K562 (cell line): ENCODE data around the gene NTPCR. TPM values are rescaled to one million over a fixed set of nuclear protein-coding genes. Genes with fewer than 3 reads are reported as not detected.

Experiments
- BACH1 ChIP-seq: fragments of 200-800 bp; sonication (Bioruptor generic); IDR thresholded peaks from 2 replicates; pipeline ENCODE4 v1.6.1; 2016; ENCODE audit warnings: missing genetic modification characterization, missing compliant biosample characterization
- BCOR ChIP-seq: fragments of 450-650 bp; IDR thresholded peaks from 2 replicates; pipeline ENCODE4 v1.6.1; 2016
- HLTF ChIP-seq: fragments of 450-650 bp; IDR thresholded peaks from 2 replicates; pipeline ENCODE4 v1.6.1; 2016
- SMARCA4 ChIP-seq: fragments of 450-650 bp; IDR thresholded peaks from 2 replicates; pipeline ENCODE4 v1.6.1; 2016
- SNRNP70 ChIP-seq: fragments of 200-400 bp; formaldehyde crosslinking; optimal IDR thresholded peaks from 2 replicates; pipeline ENCODE3; 2017; ENCODE audit warnings: low read depth, low read length
- STAT5A ChIP-seq: IDR thresholded peaks from 2 replicates; pipeline ENCODE4 v1.6.1; 2012; ENCODE audit warnings: low read length, inconsistent platforms, borderline replicate concordance
- SUPT5H ChIP-seq: fragments of 450-650 bp; IDR thresholded peaks from 2 replicates; pipeline ENCODE4 v1.6.1; 2016
- TRIM24 ChIP-seq, 2 experiments: fragments of 450-650 bp; IDR thresholded peaks; 2 replicates each; pipeline ENCODE4 v1.6.1; 2016
- ZC3H8 ChIP-seq: fragments of 450-650 bp; IDR thresholded peaks from 2 replicates; pipeline ENCODE4 v1.6.1; 2017
- ZNF239 ChIP-seq: fragments of 250-450 bp; sonication (Bioruptor Pico); IDR thresholded peaks from 2 replicates; pipeline ENCODE4 v1.4.0; 2020; ENCODE audit warnings: mild to moderate bottlenecking
- ZNF311 ChIP-seq: fragments of 250-450 bp; sonication (Bioruptor Pico); IDR thresholded peaks from 2 replicates; pipeline ENCODE4 v1.4.0; 2020; ENCODE audit warnings: mild to moderate bottlenecking, moderate library complexity
- ZNF408 ChIP-seq: fragments of 250-450 bp; sonication (Bioruptor Pico); IDR thresholded peaks from 2 replicates; pipeline ENCODE4 v1.4.0; 2020; ENCODE audit warnings: low read depth, mild to moderate bottlenecking, moderate library complexity
- ZNF436 ChIP-seq: fragments of 250-450, 450-650 bp; sonication (Bioruptor Pico); formaldehyde crosslinking; IDR thresholded peaks from 2 replicates; pipeline ENCODE4 v1.7.0; 2020; ENCODE audit warnings: mild to moderate bottlenecking
- ZNF778 ChIP-seq: fragments of 450-650 bp; formaldehyde crosslinking; IDR thresholded peaks from 2 replicates; pipeline ENCODE4 v1.4.0; 2020; ENCODE audit warnings: mild to moderate bottlenecking, moderate library complexity
- polyA plus RNA-seq, 8 experiments: library from polyadenylated mRNA; depleted of rRNA in 4 of 8; stranded (reverse) in 5 of 8; unstranded in 3 of 8; fragments of >200 nt; fragmentation: Nextera tagmentation in 2 of 8; fragmentation: Illumina TruSeq in 1 of 8; extraction: Ambion mirVana in 2 of 8; extraction: Trizol in 1 of 8; gene quantifications; 2 replicates each; pipeline versions ENCODE4 v1.2.1 to v1.2.3, GENCODE V29; 2011 to 2014; ENCODE audit warnings: inconsistent platforms in 1 of 8, missing spikeins in 1 of 8
- total RNA-seq, 7 experiments: library from RNA; depleted of rRNA in 6 of 7; stranded (reverse); fragments of >200 nt in 6 of 7; fragmentation: Illumina TruSeq in 2 of 7; extraction: Trizol in 2 of 7; gene quantifications; 2 replicates each; pipeline versions ENCODE4 v1.2.1 to v1.2.3, GENCODE V29; 2011 to 2021; ENCODE audit warnings: low replicate concordance in 1 of 7
- TF ChIP-seq, protein P1 (sequence below): fragments of 250-450 bp; sonication (Bioruptor Pico); IDR thresholded peaks from 2 replicates; pipeline ENCODE4 v1.5.1; 2021; ENCODE audit warnings: mild to moderate bottlenecking
- TF ChIP-seq, protein P2 (sequence below): fragments of 450-650 bp; IDR thresholded peaks from 2 replicates; pipeline ENCODE4 v1.6.1; 2016; ENCODE audit warnings: mild to moderate bottlenecking
- TF ChIP-seq, protein P3 (sequence below): fragments of 250-450 bp; sonication (Bioruptor Pico); IDR thresholded peaks from 2 replicates; pipeline ENCODE4 v1.4.0; 2020
- TF ChIP-seq, protein P4 (sequence below): sonication (generic); formaldehyde crosslinking; IDR thresholded peaks from 2 replicates; pipeline ENCODE4 v1.8.1; 2022; ENCODE audit warnings: missing genetic modification reagents

NTPCR gene
- total and polyA plus RNA-seq, 9 of the 15 experiments (the other 6 are each of a cell fraction or from before 2014, with no cell fraction given), result 19.3 to 105 (median 48.8) TPM

DNA sequence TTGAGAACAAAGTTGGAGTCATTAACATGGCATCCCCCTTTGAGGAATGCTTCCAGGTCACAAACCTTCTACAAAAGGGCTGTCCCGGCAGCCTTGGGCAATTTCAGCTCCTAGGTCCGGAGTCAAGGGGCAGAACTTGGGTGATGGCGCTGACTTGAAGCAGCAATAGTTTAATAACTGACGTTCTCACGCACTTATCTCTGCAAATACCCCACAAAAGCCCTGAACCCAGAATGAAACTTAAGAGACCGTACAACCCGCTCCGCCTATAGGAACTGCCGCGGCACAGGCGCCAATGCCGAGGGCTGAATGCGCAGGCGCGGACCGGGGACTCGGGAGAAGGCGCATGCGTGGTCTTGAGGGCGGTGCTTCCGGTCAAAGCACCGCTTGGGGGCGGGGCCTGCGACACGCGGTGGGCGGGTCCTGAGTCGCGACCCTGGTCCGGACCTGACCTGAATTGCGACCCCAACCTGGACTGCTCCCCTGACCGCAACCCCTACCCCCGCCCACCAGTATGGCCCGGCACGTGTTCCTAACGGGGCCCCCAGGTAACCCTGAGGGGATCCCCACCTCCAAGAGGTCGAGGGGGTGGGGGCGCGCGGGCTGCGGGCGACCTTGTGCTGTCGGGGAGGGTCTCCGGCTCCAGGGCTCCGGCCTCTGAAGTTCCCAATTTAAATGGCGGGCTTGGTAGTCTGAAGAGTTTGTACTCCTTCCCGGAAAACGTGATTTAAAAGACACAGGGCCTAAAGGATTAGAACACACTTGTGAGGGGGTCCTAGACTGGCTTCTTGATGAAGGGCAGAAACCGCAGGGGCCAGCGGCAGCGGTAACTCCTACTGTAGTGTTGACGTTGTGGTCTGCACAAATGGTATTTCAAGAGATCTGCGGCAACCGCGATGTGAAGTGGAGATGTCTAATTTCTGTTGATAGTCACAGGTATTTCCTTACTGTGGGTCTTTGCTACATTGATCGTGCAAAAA is at the start of gene NTPCR (continued):
- TF ChIP-seq ZNF408 (CRISPR knock-in tag), result no peak
- TF ChIP-seq ZC3H8, result no peak
- TF ChIP-seq ZNF778 (CRISPR knock-in tag), result no peak
- no peak for TF ChIP-seq ZNF436
- TF ChIP-seq SMARCA4, result no peak
- TF ChIP-seq, protein P1, sequence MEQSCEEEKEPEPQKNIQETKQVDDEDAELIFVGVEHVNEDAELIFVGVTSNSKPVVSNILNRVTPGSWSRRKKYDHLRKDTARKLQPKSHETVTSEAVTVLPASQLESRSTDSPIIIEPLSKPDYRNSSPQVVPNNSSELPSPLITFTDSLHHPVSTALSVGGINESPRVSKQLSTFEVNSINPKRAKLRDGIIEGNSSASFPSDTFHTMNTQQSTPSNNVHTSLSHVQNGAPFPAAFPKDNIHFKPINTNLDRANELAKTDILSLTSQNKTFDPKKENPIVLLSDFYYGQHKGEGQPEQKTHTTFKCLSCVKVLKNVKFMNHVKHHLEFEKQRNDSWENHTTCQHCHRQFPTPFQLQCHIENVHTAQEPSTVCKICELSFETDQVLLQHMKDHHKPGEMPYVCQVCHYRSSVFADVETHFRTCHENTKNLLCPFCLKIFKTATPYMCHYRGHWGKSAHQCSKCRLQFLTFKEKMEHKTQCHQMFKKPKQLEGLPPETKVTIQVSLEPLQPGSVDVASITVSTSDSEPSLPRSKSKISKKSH (CRISPR knock-in tag), result no peak
- TF ChIP-seq, protein P2, sequence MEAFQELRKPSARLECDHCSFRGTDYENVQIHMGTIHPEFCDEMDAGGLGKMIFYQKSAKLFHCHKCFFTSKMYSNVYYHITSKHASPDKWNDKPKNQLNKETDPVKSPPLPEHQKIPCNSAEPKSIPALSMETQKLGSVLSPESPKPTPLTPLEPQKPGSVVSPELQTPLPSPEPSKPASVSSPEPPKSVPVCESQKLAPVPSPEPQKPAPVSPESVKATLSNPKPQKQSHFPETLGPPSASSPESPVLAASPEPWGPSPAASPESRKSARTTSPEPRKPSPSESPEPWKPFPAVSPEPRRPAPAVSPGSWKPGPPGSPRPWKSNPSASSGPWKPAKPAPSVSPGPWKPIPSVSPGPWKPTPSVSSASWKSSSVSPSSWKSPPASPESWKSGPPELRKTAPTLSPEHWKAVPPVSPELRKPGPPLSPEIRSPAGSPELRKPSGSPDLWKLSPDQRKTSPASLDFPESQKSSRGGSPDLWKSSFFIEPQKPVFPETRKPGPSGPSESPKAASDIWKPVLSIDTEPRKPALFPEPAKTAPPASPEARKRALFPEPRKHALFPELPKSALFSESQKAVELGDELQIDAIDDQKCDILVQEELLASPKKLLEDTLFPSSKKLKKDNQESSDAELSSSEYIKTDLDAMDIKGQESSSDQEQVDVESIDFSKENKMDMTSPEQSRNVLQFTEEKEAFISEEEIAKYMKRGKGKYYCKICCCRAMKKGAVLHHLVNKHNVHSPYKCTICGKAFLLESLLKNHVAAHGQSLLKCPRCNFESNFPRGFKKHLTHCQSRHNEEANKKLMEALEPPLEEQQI, result no peak
- peak; percentile 46; the same call in 1 of the 2 replicates for TF ChIP-seq ZNF239 (CRISPR knock-in tag)
- no peak; the same call in 1 of the 2 replicates for TF ChIP-seq BACH1 (tag)
- no peak for TF ChIP-seq BCOR
- no peak for TF ChIP-seq ZNF311 (CRISPR knock-in tag)
- no peak for TF ChIP-seq SNRNP70
- peak; percentile 85 for TF ChIP-seq SUPT5H
- TF ChIP-seq, protein P3, sequence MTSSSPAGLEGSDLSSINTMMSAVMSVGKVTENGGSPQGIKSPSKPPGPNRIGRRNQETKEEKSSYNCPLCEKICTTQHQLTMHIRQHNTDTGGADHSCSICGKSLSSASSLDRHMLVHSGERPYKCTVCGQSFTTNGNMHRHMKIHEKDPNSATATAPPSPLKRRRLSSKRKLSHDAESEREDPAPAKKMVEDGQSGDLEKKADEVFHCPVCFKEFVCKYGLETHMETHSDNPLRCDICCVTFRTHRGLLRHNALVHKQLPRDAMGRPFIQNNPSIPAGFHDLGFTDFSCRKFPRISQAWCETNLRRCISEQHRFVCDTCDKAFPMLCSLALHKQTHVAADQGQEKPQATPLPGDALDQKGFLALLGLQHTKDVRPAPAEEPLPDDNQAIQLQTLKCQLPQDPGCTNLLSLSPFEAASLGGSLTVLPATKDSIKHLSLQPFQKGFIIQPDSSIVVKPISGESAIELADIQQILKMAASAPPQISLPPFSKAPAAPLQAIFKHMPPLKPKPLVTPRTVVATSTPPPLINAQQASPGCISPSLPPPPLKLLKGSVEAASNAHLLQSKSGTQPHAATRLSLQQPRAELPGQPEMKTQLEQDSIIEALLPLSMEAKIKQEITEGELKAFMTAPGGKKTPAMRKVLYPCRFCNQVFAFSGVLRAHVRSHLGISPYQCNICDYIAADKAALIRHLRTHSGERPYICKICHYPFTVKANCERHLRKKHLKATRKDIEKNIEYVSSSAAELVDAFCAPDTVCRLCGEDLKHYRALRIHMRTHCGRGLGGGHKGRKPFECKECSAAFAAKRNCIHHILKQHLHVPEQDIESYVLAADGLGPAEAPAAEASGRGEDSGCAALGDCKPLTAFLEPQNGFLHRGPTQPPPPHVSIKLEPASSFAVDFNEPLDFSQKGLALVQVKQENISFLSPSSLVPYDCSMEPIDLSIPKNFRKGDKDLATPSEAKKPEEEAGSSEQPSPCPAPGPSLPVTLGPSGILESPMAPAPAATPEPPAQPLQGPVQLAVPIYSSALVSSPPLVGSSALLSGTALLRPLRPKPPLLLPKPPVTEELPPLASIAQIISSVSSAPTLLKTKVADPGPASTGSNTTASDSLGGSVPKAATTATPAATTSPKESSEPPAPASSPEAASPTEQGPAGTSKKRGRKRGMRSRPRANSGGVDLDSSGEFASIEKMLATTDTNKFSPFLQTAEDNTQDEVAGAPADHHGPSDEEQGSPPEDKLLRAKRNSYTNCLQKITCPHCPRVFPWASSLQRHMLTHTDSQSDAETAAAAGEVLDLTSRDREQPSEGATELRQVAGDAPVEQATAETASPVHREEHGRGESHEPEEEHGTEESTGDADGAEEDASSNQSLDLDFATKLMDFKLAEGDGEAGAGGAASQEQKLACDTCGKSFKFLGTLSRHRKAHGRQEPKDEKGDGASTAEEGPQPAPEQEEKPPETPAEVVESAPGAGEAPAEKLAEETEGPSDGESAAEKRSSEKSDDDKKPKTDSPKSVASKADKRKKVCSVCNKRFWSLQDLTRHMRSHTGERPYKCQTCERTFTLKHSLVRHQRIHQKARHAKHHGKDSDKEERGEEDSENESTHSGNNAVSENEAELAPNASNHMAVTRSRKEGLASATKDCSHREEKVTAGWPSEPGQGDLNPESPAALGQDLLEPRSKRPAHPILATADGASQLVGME (CRISPR knock-in tag), result no peak
- no peak for TF ChIP-seq STAT5A
- TF ChIP-seq TRIM24 (IDR thresholded peaks at IDR 0.05), result no peak
- TF ChIP-seq, protein P4, sequence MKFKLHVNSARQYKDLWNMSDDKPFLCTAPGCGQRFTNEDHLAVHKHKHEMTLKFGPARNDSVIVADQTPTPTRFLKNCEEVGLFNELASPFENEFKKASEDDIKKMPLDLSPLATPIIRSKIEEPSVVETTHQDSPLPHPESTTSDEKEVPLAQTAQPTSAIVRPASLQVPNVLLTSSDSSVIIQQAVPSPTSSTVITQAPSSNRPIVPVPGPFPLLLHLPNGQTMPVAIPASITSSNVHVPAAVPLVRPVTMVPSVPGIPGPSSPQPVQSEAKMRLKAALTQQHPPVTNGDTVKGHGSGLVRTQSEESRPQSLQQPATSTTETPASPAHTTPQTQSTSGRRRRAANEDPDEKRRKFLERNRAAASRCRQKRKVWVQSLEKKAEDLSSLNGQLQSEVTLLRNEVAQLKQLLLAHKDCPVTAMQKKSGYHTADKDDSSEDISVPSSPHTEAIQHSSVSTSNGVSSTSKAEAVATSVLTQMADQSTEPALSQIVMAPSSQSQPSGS, result no peak
- no peak for TF ChIP-seq HLTF
